Effector memory CD4-positive, alpha-beta T cell (primary cell): ENCODE measurements around the gene ZBTB17.

Experiments used
- DNase-seq, 3 donors: peaks; one replicate each; pipeline ENCODE4 v3.0.0-alpha.2; 2020
- H3K27ac ChIP-seq: 2 replicates; pipeline ENCODE4 v1.7.0; 2013; ENCODE audit warnings: mild to moderate bottlenecking, low read length, moderate library complexity; ENCODE audit not compliant: insufficient read depth, poor library complexity, severe bottlenecking
- H3K27me3 ChIP-seq: replicated peaks from 2 replicates; pipeline ENCODE4 v1.7.0; 2013; ENCODE audit warnings: mild to moderate bottlenecking, low read length; ENCODE audit not compliant: insufficient read depth, control insufficient read depth, poor library complexity, severe bottlenecking
- H3K36me3 ChIP-seq: 2 replicates; pipeline ENCODE4 v1.7.0; 2013; ENCODE audit warnings: mild to moderate bottlenecking, low read length, moderate library complexity; ENCODE audit not compliant: control insufficient read depth, insufficient read depth
- H3K4me1 ChIP-seq: 2 replicates; pipeline ENCODE4 v1.7.0; 2013; ENCODE audit warnings: low read length, mild to moderate bottlenecking; ENCODE audit not compliant: control insufficient read depth, insufficient read depth, poor library complexity, severe bottlenecking
- H3K4me3 ChIP-seq: 2 replicates; pipeline ENCODE4 v1.7.0; 2013; ENCODE audit warnings: low read length, low read depth, mild to moderate bottlenecking; ENCODE audit not compliant: insufficient read depth, poor library complexity, severe bottlenecking
- H3K9me3 ChIP-seq: 2 replicates; pipeline ENCODE4 v1.7.0; 2013; ENCODE audit warnings: mild to moderate bottlenecking, low read length, moderate library complexity; ENCODE audit not compliant: control insufficient read depth

Gene ZBTB17

DNA sequence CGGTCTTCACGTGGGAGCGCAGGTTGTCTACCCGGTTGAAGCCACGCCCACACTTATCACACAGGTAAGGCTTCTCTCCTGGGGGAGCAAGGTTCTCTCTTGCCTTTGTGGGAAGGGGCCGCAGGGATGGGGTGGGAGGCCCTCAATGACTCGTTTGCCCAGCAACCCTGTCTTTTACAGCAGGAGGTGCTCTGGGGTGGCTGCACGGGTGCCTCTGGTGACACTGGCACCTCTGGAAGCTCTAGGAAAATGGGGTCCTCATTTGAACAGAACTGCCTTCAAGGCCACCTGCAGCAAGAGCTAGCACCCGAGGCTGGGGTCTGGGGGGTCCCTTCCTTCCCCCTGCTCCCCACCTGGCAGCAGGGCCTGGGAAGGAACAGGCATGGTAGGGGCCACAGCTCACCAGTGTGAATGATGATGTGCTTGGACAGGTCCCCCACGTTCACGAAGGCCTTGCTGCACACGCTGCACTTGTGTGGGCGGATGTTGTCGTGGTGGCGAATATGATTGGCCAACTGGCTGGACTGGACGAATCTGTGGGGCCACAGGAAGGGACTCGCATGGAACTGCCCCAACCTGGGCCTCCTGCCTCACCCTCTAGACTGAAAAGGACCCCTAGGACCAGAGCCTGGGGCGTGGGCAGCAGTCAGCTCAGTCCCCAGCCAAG lies 33.1 kb downstream of the ZBTB17 start:
- no peaks in the 10 kb centered on the region for H3K9me3 ChIP-seq
- H3K27ac ChIP-seq: no peak overlapping the region
- peaks cover 88% of the 10 kb centered on the region for H3K36me3 ChIP-seq
- no peak for DNase-seq
- no peaks in the 10 kb centered on the region for H3K27me3 ChIP-seq
- H3K4me1 ChIP-seq: no peaks in the 10 kb centered on the region
- no peak overlapping the region for H3K4me3 ChIP-seq

DNA sequence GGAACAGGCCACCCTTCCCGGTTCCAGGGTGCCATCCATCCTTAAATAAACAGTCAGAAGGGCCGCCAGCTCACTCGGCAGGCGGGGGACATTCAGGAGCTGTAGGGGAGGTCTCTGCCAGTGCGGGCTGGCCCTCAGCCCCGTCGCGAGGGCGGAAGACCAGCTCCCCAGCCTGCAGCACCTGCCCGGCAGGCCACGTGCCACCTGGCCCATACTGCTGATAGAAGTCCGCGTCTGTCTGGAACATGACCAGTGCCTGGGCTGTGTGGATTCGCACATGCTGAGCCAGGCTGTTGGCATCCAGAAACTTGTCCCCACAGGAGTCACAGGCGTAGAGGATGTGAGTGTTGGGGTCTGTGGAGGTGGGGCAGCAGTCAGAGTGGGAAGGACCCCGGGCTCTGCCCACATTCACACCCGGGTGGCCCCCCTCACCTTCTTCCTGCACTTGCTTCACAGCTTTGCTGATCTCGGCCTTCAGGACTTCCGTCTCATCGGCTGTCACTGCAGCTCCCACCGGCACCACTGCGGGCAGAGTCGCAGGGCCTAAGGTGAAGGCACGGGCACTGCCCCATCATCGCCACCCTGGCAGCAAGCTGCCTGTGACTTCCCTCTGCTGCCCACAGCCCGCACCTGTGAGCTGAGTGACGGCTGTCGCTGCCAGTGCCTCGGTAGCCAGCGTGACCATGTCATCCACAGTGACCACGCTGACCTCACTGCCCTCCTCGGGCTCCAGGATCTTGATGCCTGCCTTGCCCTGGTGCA lies 33.8 kb downstream of the ZBTB17 start:
- DNase-seq: no peak
- Histone ChIP-seq H3K27me3 (no peaks in the 10 kb centered on the region), H3K36me3 (peaks cover 95% of the 10 kb centered on the region), H3K27ac (no peak overlapping the region), H3K9me3 (no peaks in the 10 kb centered on the region), H3K4me3 (no peak overlapping the region), H3K4me1 (no peaks in the 10 kb centered on the region)

DNA sequence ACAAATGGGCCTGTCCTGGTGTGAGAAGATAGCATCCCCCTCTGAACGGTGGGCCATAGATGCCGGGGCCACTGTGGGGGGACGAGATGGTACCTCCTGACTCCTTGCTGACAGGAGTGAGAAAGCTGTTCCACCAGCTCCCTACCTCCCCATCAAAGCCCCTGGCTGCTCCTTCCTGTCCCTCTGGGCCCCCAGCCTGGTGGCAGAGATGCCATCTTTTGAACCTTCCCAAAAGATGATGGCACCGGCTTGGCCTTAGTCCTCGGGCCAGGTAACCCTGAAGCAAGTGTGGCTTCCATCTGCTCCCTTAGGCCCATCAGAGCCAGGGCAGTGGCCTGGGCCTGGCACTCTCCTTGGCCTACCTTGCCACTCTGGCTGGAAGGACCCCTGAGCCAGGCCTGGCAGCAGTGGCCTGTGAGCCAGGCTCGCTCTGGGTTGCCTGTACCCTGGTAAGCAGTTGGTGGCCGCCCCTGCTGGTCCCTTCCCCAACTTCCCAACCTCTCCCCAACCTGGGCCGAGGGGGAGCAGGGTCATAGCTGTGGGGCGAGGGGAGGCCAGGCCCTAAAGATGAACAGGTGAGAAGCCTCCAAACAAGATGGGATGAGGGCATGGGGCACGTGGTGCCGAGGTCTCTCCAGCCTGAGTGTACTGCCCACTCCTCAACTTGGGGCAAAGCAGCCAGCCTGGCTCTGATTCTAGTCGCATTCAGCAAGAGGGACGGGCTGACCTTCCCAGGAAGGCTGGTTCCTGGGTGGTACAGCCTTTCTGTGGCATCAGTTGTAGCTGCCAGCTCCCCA lies 34.7 kb downstream of the ZBTB17 start:
- no peak overlapping the region for H3K27ac ChIP-seq
- no peak for DNase-seq
- peaks cover 91% of the 10 kb centered on the region for H3K36me3 ChIP-seq

DNA sequence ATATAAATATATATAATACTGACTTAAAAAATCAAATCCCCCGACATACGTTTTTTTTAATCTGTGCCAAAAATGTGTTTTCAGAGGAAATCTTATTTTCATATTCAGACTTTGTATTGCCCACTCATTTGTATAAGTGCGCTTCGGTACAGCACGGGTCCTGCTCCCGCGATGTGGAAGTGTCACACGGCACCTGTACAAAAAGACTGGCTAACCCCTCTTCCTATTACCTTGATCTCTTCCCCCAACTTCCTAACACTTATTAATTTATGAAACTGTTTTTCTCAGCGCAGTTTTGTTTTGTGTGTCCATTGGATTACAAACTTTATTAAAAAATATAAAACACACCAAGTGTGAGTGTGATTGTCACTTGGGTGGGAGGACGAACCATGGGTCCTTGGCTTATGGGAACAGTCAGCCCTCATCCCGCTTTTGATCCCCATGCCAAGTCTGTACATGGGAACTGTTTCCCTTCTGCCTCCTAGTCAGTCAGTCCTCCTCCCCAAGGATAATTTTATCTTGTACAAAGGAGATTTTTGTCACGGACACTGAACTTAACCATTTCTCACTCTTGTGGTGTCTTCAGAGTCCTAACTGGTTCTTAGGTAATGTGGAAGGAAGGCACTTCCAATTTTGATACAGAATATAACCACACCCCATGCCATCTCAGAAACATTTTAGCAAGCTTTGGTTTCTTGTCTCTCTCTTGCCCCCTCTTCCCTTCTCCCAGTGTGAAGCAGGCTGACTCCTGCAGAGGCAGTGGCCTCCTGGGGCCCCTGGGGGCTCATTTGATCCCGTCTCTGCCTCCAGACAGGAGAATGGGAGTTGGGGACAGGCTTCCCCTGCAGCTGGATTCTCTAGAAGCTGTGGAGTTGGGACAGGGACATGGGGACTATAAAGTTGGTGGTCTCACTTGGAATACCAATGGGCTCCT lies 35.5 kb downstream of the ZBTB17 start:
- no peak overlapping the region for H3K4me3 ChIP-seq
- peaks cover 91% of the 10 kb centered on the region for H3K36me3 ChIP-seq
- H3K27ac ChIP-seq: no peak overlapping the region

More for the DNA sequence above, 34.7 kb downstream of the ZBTB17 start:
- no peak overlapping the region for H3K4me3 ChIP-seq
- H3K4me1 ChIP-seq: no peaks in the 10 kb centered on the region
- no peaks in the 10 kb centered on the region for H3K9me3 ChIP-seq
- no peaks in the 10 kb centered on the region for H3K27me3 ChIP-seq

DNA sequence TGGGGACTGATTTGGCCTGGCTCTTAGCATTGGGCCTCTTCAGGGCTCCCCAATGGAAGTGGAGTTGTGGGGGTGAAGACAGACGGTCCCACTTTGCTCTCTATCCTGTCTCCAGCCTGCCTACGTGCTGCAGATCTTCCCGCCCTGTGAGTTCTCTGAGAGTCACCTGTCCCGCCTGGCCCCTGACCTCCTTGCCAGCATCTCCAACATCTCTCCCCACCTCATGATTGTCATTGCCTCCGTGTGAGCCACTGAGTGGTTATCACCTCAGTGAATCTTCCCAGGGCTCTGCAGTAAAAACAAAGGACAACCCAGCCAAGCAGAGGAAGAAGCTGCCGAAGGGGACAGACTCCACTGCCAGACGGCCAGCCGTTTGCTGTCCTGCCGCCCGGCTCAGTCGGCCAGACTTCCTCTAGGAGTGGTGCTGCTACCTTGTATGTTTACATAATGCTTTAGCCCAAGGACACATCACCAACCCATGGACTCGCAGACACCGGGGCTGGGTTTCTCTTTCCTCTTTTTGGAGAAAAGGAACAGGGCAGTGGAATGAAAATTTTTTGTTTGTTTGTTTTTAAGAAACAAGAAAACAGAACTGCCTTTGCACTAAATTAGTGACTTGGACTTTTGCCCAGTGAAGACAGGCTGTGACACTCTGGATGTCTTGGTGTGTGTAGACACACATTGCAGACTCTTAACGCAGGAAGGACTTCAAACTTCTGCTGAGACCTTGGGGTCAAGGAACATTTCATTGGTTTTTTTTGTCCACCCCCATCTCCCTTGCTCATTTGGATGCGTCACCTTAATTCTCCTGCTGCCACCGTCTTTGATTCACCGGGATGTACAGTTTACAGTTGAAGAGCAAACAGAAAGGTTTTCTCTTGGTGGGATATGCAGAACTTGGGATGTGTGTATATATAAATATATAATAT lies 36.5 kb downstream of the ZBTB17 start:
- Histone ChIP-seq H3K27ac (no peak overlapping the region), H3K4me3 (no peak overlapping the region), H3K4me1 (no peaks in the 10 kb centered on the region), H3K9me3 (no peaks in the 10 kb centered on the region), H3K36me3 (peaks cover 91% of the 10 kb centered on the region), H3K27me3 (no peaks in the 10 kb centered on the region)
- no peak for DNase-seq

More for the DNA sequence above, 35.5 kb downstream of the ZBTB17 start:
- no peaks in the 10 kb centered on the region for H3K9me3 ChIP-seq
- H3K27me3 ChIP-seq: no peaks in the 10 kb centered on the region
- DNase-seq: no peak
- no peaks in the 10 kb centered on the region for H3K4me1 ChIP-seq

DNA sequence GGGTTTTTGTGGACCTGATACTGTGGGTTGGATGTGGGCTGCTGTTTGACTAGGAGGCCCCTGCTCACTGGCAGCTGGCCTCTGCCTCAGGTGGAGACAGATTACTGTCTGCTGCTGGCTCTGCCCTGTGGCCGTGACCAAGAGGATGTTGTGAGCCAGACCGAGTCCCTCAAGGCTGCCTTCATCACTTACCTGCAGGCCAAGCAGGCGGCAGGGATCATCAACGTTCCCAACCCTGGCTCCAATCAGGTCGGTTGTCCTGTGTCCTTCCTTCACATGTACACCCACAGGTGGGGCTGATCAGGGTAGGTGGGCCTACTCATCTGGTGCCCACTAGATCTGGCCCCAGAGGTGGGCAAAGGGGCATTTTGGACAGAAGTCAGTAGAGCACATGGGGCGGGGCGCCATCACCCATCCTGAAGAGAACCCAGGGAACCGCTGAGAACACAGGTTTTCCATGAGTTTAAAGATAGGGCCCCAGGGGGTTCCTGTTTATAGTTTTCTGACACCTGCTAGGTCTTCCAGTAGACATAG lies 37.2 kb downstream of the ZBTB17 start:
- no peak for DNase-seq
- Histone ChIP-seq H3K27ac (no peak overlapping the region), H3K27me3 (no peaks in the 10 kb centered on the region), H3K9me3 (no peaks in the 10 kb centered on the region), H3K36me3 (peaks cover 92% of the 10 kb centered on the region), H3K4me3 (no peak overlapping the region), H3K4me1 (no peaks in the 10 kb centered on the region)

DNA sequence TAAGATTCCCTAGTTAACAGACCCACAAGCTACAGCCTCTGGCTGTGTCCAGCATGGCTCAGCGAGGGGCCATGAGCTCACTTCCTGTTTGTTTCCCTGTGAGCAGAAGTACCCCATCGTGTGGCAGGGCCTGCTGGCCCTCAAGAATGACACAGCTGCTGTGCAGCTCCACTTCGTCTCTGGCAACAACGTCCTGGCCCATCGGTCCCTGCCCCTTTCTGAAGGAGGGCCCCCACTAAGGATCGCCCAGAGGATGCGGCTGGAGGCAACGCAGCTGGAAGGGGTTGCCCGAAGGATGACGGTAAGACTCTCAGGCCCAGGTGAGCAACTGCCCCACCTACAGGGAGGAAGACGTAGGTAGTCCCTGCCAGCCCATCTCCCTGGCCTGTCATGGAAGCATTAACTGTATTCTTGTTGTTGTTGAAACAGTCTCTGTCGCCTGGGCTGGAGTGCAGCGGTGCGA lies 38.2 kb downstream of the ZBTB17 start:
- DNase-seq: no peak
- Histone ChIP-seq H3K27me3 (no peaks in the 10 kb centered on the region), H3K9me3 (no peaks in the 10 kb centered on the region), H3K36me3 (peaks cover 92% of the 10 kb centered on the region), H3K4me1 (no peaks in the 10 kb centered on the region), H3K27ac (no peak overlapping the region), H3K4me3 (no peak overlapping the region)

DNA sequence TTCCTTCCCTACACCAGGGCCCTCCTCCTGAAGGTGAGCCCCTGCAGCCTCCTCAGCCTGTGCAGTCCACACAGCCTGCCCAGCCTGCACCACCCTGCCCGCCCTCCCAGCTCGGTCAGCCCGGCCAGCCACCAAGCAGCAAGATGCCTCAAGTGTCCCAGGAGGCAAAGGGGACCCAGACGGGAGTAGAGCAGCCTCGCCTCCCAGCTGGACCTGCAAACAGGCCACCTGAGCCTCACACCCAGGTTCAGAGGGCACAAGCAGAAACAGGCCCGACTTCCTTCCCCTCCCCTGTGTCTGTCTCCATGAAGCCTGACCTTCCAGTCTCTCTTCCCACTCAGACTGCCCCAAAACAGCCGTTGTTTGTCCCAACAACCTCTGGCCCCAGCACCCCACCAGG lies 38.8 kb downstream of the ZBTB17 start:
- H3K4me1 ChIP-seq: no peaks in the 10 kb centered on the region
- no peaks in the 10 kb centered on the region for H3K9me3 ChIP-seq
- DNase-seq: no peak
- no peaks in the 10 kb centered on the region for H3K27me3 ChIP-seq
- H3K4me3 ChIP-seq: no peak overlapping the region
- H3K36me3 ChIP-seq: peaks cover 92% of the 10 kb centered on the region
- H3K27ac ChIP-seq: no peak overlapping the region
